T-helper 2 cell treated with Interferon-gamma antibody and Interleukin-4, amounts not matched to agents 5 μg/mL and 100 μg/mL, for 36 hours (primary cell): ENCODE results near the gene GNB1L.

ENCODE experiments used
- DNase-seq: peaks from one replicate; pipeline ENCODE4 v3.0.0; 2021; ENCODE audit warnings: low spot score
- H3K27ac Mint-ChIP-seq: one replicate; pipeline ENCODE4 v1.8.0; 2021; ENCODE audit warnings: mild to moderate bottlenecking, mixed read lengths
- H3K27me3 Mint-ChIP-seq: one replicate; pipeline ENCODE4 v1.8.0; 2021; ENCODE audit warnings: low read depth, mixed read lengths
- H3K36me3 Mint-ChIP-seq: one replicate; pipeline ENCODE4 v1.8.0; 2021; ENCODE audit warnings: low read depth, mixed read lengths
- H3K4me1 Mint-ChIP-seq: one replicate; pipeline ENCODE4 v1.8.0; 2021; ENCODE audit warnings: low read depth, mixed read lengths
- H3K4me3 Mint-ChIP-seq: one replicate; pipeline ENCODE4 v1.8.0; 2022; ENCODE audit warnings: mild to moderate bottlenecking, moderate library complexity, mixed read lengths
- H3K9me3 Mint-ChIP-seq: one replicate; pipeline ENCODE4 v1.8.0; 2021; ENCODE audit warnings: mixed read lengths

GNB1L gene

GRCh38 chr22:19806213-19807160 is 48.2 kb downstream of the GNB1L start:
- H3K9me3 Mint-ChIP-seq, result no peaks in the 10 kb centered on the region
- H3K27me3 Mint-ChIP-seq, result no peaks in the 10 kb centered on the region
- DNase-seq, result no peak
- H3K4me3 Mint-ChIP-seq, result no peak overlapping the region
- H3K27ac Mint-ChIP-seq, result no peak overlapping the region
- H3K36me3 Mint-ChIP-seq, result no peaks in the 10 kb centered on the region
- H3K4me1 Mint-ChIP-seq, result no peaks in the 10 kb centered on the region

- DNase-seq, result no peak
- H3K4me3 Mint-ChIP-seq, result no peak overlapping the region
- no peaks in the 10 kb centered on the region for H3K36me3 Mint-ChIP-seq
- no peaks in the 10 kb centered on the region for H3K4me1 Mint-ChIP-seq
- H3K27me3 Mint-ChIP-seq, result no peaks in the 10 kb centered on the region
- H3K27ac Mint-ChIP-seq, result no peak overlapping the region
- H3K9me3 Mint-ChIP-seq, result no peaks in the 10 kb centered on the region
Observed at GRCh38 chr22:19805821-19806212, 48.9 kb downstream of the GNB1L start.

GRCh38 chr22:19803736-19804267 is 50.9 kb downstream of the GNB1L start:
- no peak overlapping the region for H3K4me3 Mint-ChIP-seq
- no peaks in the 10 kb centered on the region for H3K36me3 Mint-ChIP-seq
- no peak overlapping the region for H3K27ac Mint-ChIP-seq
- no peaks in the 10 kb centered on the region for H3K27me3 Mint-ChIP-seq
- no peaks in the 10 kb centered on the region for H3K9me3 Mint-ChIP-seq
- DNase-seq, result no peak
- H3K4me1 Mint-ChIP-seq, result no peaks in the 10 kb centered on the region

GRCh38 chr22:19802894-19803735 is 51.6 kb downstream of the GNB1L start:
- Mint-ChIP-seq H3K9me3 (no peaks in the 10 kb centered on the region), H3K4me3 (no peak overlapping the region), H3K4me1 (no peaks in the 10 kb centered on the region), H3K27me3 (no peaks in the 10 kb centered on the region), H3K36me3 (no peaks in the 10 kb centered on the region), H3K27ac (no peak overlapping the region)
- DNase-seq, result no peak

DNA sequence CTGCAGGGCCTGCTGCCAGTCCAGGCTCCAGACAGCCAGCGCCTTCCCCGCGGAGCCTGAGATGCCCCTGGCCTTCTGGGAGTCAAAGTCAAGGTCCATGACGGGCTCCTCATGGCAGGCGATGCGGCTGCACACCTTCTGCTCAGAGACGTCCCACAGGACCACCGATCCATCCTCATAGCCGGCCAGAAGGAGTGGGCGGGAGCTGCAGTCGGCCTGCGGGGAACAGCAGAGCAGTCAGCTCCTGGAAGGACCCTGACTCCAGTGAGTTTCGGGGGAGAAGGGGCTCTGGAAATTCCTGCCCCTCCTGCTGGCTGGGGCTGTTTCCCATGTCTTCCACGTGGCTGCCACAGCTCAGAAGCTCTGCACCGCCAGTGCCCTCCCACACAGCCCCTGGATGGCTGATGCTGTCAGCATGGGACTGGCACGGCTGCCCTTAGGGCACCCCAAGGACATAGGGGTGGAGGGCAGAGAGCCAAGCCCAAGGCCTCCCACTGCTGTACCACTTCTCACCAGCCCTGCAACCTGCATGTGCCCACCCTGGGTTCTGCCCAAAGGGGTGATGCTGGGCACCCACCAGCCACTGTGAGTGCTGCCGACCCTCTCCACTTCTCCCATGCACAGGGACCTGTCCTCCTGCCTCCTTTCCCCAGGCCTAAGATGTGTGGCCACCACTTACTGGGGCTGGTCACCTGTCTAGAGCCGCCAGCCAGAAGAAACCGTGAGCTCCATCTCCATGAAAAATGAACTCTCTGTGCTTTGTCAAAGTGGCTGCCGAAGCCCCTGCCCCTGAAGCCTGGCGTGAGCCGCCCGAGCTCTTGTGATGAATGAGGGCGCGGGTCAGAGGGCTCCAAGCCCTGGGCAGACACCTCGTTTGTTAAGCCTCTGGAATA is 52.4 kb downstream of the GNB1L start:
- Mint-ChIP-seq H3K27me3 (no peaks in the 10 kb centered on the region), H3K4me1 (no peaks in the 10 kb centered on the region), H3K4me3 (no peak overlapping the region), H3K27ac (no peak overlapping the region), H3K9me3 (no peaks in the 10 kb centered on the region), H3K36me3 (no peaks in the 10 kb centered on the region)
- DNase-seq, result no peak

DNA sequence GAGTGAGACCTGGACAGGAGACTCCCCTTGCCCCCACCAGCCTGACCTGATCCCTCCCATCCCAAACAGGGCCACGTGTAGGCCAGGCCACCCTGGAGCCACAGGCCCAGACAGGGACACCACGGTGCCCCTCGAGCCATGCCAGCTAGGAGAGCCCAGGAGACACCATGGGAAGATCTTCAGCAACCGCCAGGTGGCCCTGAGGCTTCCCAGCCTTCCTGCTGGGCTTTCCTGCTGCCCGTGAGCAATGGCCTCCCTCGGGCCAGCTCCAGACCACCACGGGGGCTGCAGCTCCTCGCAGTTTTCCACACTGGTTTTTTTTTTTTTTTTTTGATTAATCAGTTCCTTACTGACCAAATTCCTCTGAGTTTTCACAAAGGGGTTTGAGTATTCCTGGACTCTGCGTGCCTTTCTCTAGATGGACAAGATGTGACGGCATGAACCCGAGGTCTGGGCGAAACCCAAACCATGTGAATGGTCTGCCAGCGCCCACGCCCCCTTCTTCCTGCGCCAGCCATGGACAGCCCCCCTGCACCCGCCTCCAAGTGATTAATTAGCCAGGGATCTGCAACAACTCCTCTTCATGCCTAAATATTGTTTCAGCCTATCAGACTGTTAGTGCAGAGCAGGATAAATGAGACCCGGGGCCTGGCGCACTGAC is 53.2 kb downstream of the GNB1L start:
- DNase-seq, result no peak
- no peaks in the 10 kb centered on the region for H3K36me3 Mint-ChIP-seq
- H3K27ac Mint-ChIP-seq, result no peak overlapping the region
- H3K4me3 Mint-ChIP-seq, result no peak overlapping the region
- H3K9me3 Mint-ChIP-seq, result no peaks in the 10 kb centered on the region
- H3K4me1 Mint-ChIP-seq, result no peaks in the 10 kb centered on the region
- no peaks in the 10 kb centered on the region for H3K27me3 Mint-ChIP-seq

DNA sequence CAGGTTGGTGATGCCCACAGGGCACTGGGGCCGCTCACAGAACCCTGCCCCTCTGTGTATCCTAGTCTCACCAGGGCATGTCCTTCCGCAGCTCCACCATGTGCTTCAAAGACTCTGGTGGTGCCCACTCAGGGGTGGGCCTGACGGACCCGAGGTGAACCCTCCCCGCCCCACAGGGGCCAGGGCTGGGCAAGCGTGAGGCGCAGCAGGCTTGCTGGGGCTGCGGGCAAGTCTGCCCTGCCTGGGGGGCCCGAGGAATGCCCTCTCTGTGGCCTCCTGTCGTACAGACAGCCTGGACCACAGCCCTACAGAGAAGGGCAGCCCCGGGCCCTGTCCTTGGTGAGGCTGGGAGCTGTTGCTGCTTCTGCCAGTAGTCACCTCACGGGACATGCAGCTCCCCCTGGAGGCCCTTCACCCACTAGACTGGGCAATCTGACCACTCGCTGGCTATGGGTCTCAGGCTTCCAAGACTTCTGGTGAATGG is 53.9 kb downstream of the GNB1L start:
- Mint-ChIP-seq H3K9me3 (no peaks in the 10 kb centered on the region), H3K4me1 (no peaks in the 10 kb centered on the region), H3K27ac (no peak overlapping the region), H3K27me3 (no peaks in the 10 kb centered on the region), H3K36me3 (no peaks in the 10 kb centered on the region), H3K4me3 (no peak overlapping the region)
- no peak for DNase-seq

GRCh38 chr22:19800306-19800705 is 54.4 kb downstream of the GNB1L start:
- no peak for DNase-seq
- Mint-ChIP-seq H3K9me3 (no peaks in the 10 kb centered on the region), H3K4me1 (no peaks in the 10 kb centered on the region), H3K36me3 (no peaks in the 10 kb centered on the region), H3K4me3 (no peak overlapping the region), H3K27ac (no peak overlapping the region), H3K27me3 (no peaks in the 10 kb centered on the region)

GRCh38 chr22:19799322-19800190 is 55.1 kb downstream of the GNB1L start:
- H3K27me3 Mint-ChIP-seq, result no peaks in the 10 kb centered on the region
- no peaks in the 10 kb centered on the region for H3K9me3 Mint-ChIP-seq
- no peaks in the 10 kb centered on the region for H3K36me3 Mint-ChIP-seq
- DNase-seq, result no peak
- no peak overlapping the region for H3K27ac Mint-ChIP-seq
- H3K4me3 Mint-ChIP-seq, result no peak overlapping the region
- no peaks in the 10 kb centered on the region for H3K4me1 Mint-ChIP-seq

DNA sequence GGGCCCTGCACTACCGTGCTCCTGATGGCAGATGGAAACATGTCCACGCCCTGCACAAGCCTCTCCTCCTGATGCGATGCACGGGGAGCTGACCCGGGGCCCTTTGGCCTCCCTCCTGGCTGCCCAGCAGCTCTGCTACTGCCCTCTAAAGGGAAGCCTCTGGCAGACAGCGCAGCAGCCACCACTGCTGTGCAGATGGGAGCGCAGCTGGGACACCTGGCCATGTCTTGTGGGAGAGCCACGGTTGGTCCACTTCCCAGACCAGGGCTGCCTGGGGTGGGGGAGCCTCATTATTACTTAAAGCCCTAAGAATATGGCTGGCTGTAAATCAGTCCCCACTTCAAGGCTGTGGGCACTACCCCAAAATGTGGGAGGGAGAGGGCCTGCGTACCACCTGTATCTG is 55.8 kb downstream of the GNB1L start:
- Mint-ChIP-seq H3K4me3 (no peak overlapping the region), H3K4me1 (no peaks in the 10 kb centered on the region), H3K27me3 (no peaks in the 10 kb centered on the region), H3K9me3 (no peaks in the 10 kb centered on the region), H3K27ac (no peak overlapping the region), H3K36me3 (no peaks in the 10 kb centered on the region)
- no peak for DNase-seq

DNA sequence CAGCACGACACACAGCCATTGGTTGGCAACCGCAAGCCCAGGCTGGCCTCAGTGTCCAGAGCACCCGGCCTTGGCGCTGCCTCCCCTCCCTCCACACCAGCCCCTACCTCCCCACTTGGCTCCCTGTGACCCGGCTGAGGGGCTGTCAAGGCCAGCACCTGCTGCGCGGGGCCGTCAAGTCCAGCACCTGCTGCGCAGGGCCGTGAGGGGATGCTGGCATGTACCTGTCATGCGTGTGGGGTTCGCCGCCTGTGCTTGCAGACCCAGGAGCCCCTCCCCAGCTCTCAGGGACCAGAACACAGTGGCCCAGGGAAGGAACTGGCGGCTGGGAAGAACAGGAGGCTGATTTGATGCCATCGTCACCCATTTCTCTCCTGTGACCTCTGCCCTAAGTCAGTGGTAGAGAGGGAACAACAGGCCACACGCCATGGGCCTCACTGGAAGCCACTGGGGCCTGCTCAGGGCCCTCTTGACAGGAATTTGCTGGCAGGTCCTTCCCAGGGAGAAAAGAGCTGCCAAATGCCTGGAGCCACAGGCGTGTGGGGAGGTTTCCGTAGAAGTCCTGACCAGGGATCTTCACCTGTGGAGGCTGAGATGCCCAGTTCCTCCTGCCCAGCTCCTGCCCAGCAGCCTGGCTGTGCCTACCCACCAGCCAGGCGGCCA is 56.5 kb downstream of the GNB1L start:
- H3K4me3 Mint-ChIP-seq, result no peak overlapping the region
- peaks cover 4% of the 10 kb centered on the region for H3K36me3 Mint-ChIP-seq
- H3K9me3 Mint-ChIP-seq, result peaks cover 5% of the 10 kb centered on the region
- no peak for DNase-seq
- no peaks in the 10 kb centered on the region for H3K27me3 Mint-ChIP-seq
- H3K4me1 Mint-ChIP-seq, result no peaks in the 10 kb centered on the region
- H3K27ac Mint-ChIP-seq, result no peak overlapping the region
